Endothelial cell of umbilical vein (primary cell): Measurements from ENCODE around the gene MAT2A. TPM values are rescaled to one million over a fixed set of nuclear protein-coding genes. Genes with fewer than 3 reads are reported as not detected.

Experiments used
- BruUV-seq: library from RNA; stranded (reverse); fragments of 400-500 nt; replicated peaks from 2 replicates; lab custom pipeline; 2021; lab: Mats Ljungman, UMichigan
- CTCF ChIA-PET: fragments of 300-600, 350-600 bp; sonication (Branson Sonifier 250); formaldehyde crosslinking; loops from one replicate; lab custom pipeline; 2021; ENCODE audit warnings: antibody characterized with exemption, inconsistent platforms; lab: Charles Lee
- POLR2A ChIA-PET: fragments of 300-600, 350-600 bp; sonication (Branson Sonifier 250); formaldehyde crosslinking; loops from one replicate; lab custom pipeline; 2021; ENCODE audit warnings: antibody characterized with exemption, inconsistent platforms; lab: Charles Lee
- DNase-seq: peaks from one replicate; pipeline ENCODE4 v3.0.0-alpha.2; 2011; ENCODE audit warnings: low read depth, low spot score
- FAIRE-seq: peaks from 2 replicates; lab custom pipeline; 2011; peaks lifted over from hg19 to GRCh38; lab: Jason Lieb, UNC
- H2AFZ ChIP-seq: 2 replicates; pipeline ENCODE4 v1.6.0; 2012; ENCODE audit warnings: low read depth, low read length, control low read depth, inconsistent platforms
- H3K27ac ChIP-seq: 2 replicates; pipeline ENCODE4 v1.5.1; 2011; ENCODE audit warnings: low read depth, mild to moderate bottlenecking, control low read depth, low read length, moderate library complexity; ENCODE audit not compliant: insufficient read depth
- H3K27me3 ChIP-seq, 2 experiments: 2 replicates each; pipeline versions ENCODE4 v1.6.0 to v1.6.1; 2011; ENCODE audit warnings: low read length in 2 of 2, mixed read lengths in 1 of 2; ENCODE audit not compliant: control insufficient read depth in 2 of 2, insufficient read depth in 2 of 2
- H3K36me3 ChIP-seq, 2 experiments: 2 replicates in 1 of 2; 3 replicates in 1 of 2; pipeline ENCODE4 v1.5.1; 2011; ENCODE audit warnings: low read length in 2 of 2, mild to moderate bottlenecking in 1 of 2, moderate library complexity in 1 of 2; ENCODE audit not compliant: control insufficient read depth in 2 of 2, insufficient read depth in 2 of 2; ENCODE audit errors: extremely low read depth in 1 of 2
- H3K4me1 ChIP-seq: 3 replicates; pipeline ENCODE4 v1.5.1; 2011; ENCODE audit warnings: mild to moderate bottlenecking, low read length; ENCODE audit not compliant: control insufficient read depth, insufficient read depth; ENCODE audit errors: extremely low read depth
- H3K4me2 ChIP-seq: 2 replicates; pipeline ENCODE4 v1.6.1; 2011; ENCODE audit warnings: low read length, control low read depth, mixed read lengths; ENCODE audit not compliant: insufficient read depth
- H3K4me3 ChIP-seq, 3 experiments: fragments of 200-600 bp in 1 of 3; sonication (generic), shearing (Covaris generic) in 1 of 3; replicated peaks in 1 of 3; 2 replicates each; pipeline ENCODE4 v1.5.1; 2011 to 2016; ENCODE audit warnings: control low read depth in 3 of 3, low read length in 3 of 3, mild to moderate bottlenecking in 2 of 3, inconsistent platforms in 1 of 3, low read depth in 1 of 3, moderate library complexity in 1 of 3; ENCODE audit not compliant: insufficient read depth in 1 of 3
- H3K79me2 ChIP-seq: 2 replicates; pipeline ENCODE4 v1.6.0; 2012; ENCODE audit warnings: low read length, inconsistent platforms; ENCODE audit not compliant: control insufficient read depth, insufficient read depth
- H3K9ac ChIP-seq: replicated peaks from 2 replicates; pipeline ENCODE3; 2011; ENCODE audit warnings: low read length, control low read depth; ENCODE audit not compliant: insufficient read depth; ENCODE audit errors: extremely low read depth
- H3K9me1 ChIP-seq: replicated peaks from 3 replicates; pipeline ENCODE4 v1.6.0; 2011; ENCODE audit warnings: mild to moderate bottlenecking, low read length; ENCODE audit not compliant: control insufficient read depth, insufficient read depth; ENCODE audit errors: extremely low read depth
- H3K9me3 ChIP-seq: replicated peaks from 2 replicates; pipeline ENCODE4 v1.5.1; 2012; ENCODE audit warnings: low read length, inconsistent platforms; ENCODE audit not compliant: control insufficient read depth, insufficient read depth
- H4K20me1 ChIP-seq: replicated peaks from 2 replicates; pipeline ENCODE3; 2011; ENCODE audit warnings: mild to moderate bottlenecking, low read length; ENCODE audit not compliant: control insufficient read depth, insufficient read depth; ENCODE audit errors: extremely low read depth
- EZH2 ChIP-seq: IDR thresholded peaks from 2 replicates; pipeline ENCODE4 v1.6.1; 2012; ENCODE audit warnings: borderline replicate concordance, low read depth, mild to moderate bottlenecking, moderate library complexity, low read length, inconsistent platforms; ENCODE audit not compliant: severe bottlenecking
- FOS ChIP-seq: IDR thresholded peaks from 2 replicates; pipeline ENCODE4 v1.6.1; 2011; ENCODE audit warnings: mild to moderate bottlenecking, low read length, moderate library complexity, borderline replicate concordance; ENCODE audit not compliant: insufficient read depth
- GATA2 ChIP-seq: IDR thresholded peaks from 2 replicates; pipeline ENCODE4 v1.7.0; 2011; ENCODE audit warnings: low read depth, mild to moderate bottlenecking, moderate library complexity, mixed read lengths, low read length; ENCODE audit not compliant: insufficient read length, insufficient read depth
- JUN ChIP-seq: IDR thresholded peaks from 2 replicates; pipeline ENCODE4 v1.6.1; 2011; ENCODE audit warnings: borderline replicate concordance, low read depth; ENCODE audit not compliant: insufficient read length, insufficient read depth
- MYC ChIP-seq: IDR thresholded peaks from one replicate; pipeline ENCODE4 v1.6.1; 2011; ENCODE audit warnings: mild to moderate bottlenecking, low read depth, low read length
- POLR2A ChIP-seq: IDR thresholded peaks from 2 replicates; pipeline ENCODE4 v1.6.1; 2012; ENCODE audit warnings: low read depth, mild to moderate bottlenecking, control low read depth, low read length
- POLR2AphosphoS5 ChIP-seq: IDR thresholded peaks from 2 replicates; pipeline ENCODE4 v1.6.1; 2012; ENCODE audit warnings: low read depth, mild to moderate bottlenecking, control low read depth, low read length, moderate library complexity; ENCODE audit not compliant: insufficient read depth
- dilution Hi-C: fragments of 300-500 bp; cut with MboI; formaldehyde crosslinking; loops from one replicate; pipeline ENCODE4 v1.15.0; 2019; ENCODE audit warnings: low sequenced_read_pairs; ENCODE audit not compliant: extremely low pct_ligation_motif_present
- intact Hi-C: fragments of 100-400 bp; cut with micrococcal nuclease; formaldehyde crosslinking; loops from one replicate; pipeline ENCODE4 v1.10.0; 2022
- polyA plus RNA-seq, 4 experiments: library from polyadenylated mRNA; depleted of rRNA in 3 of 4; stranded (reverse) in 3 of 4; unstranded in 1 of 4; fragments of >200 nt; gene quantifications; 2 replicates each; pipeline versions ENCODE4 v1.2.1 to v1.2.3, GENCODE V29; 2011 to 2012; ENCODE audit warnings: missing spikeins in 1 of 4
- total RNA-seq: library from RNA; stranded (reverse); gene quantifications from 2 replicates; pipeline ENCODE4 v1.2.3, GENCODE V29; 2021
- TF ChIP-seq, protein P1 (sequence below): IDR thresholded peaks from 2 replicates; pipeline ENCODE4 v1.6.1; 2011; ENCODE audit not compliant: insufficient read depth, insufficient read length
- TF ChIP-seq, protein P2 (sequence below), 2 donors: IDR thresholded peaks; 1 replicate in 1 of 2; 2 replicates in 1 of 2; pipeline ENCODE4 v1.5.1; 2011; ENCODE audit warnings: low read length in 2 of 2, mild to moderate bottlenecking in 2 of 2, moderate library complexity in 2 of 2, control low read depth in 1 of 2, inconsistent platforms in 1 of 2, low read depth in 1 of 2; ENCODE audit not compliant: insufficient read depth in 1 of 2; ENCODE audit errors: extremely low read depth in 1 of 2

MAT2A gene
- total and polyA plus RNA-seq, 2 donors (not counting 3 experiments of a cell fraction or from before 2014, with no cell fraction given), result 172 to 257 TPM

DNA sequence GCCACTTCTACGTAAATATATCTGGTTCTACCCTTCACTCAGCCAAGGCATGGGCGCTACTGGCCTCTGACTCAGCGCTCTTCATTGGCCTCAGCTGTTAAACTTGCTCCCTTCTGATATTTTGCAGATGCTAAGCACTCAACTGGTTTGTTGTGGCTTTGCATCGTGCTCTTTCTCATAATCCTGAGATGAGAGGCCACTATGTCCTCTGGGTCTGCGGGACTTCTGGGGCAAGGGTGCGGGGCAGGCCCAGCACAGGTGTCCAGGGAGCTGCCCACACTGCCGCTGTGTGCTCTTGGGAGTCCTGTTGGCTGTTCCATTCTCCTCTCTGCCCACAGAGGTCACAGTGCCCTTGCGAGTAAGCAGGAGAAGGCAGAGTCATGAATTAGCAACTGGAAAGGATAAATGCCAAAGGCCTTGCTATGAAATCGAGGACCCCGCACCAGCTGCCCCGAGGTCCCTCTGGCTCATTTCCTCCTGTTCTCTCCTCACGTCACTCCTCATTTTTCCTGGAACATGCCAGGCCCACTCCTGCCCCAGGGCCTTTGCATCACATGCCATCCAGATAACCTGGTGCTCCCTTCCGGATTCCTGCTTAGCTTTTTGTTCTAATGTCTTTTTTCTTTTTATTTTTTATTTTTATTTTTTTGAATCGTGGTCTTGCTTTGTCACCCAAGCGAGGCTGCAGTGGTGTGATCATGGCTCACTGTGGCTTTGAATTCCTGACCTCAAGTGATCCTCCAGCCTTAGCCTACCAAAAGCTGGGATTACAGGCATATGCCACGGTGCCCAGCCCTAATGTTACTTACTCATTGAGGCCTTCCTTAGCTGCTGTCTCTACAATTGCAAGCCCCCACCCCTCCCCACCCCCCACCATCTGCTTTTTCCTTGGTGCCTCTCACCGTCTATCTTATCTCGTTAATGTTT lies 34.9 kb upstream of the MAT2A start:
- FAIRE-seq (peak; percentile 43), DNase-seq (peak; percentile 33)
- Histone ChIP-seq H3K9ac (no peak overlapping the region), H3K79me2 (no peaks in the 10 kb centered on the region), H3K27me3 (no peaks in the 10 kb centered on the region), H3K9me3 (no peaks in the 10 kb centered on the region), H2AFZ (no peak overlapping the region), H4K20me1 (no peaks in the 10 kb centered on the region), H3K9me1 (no peaks in the 10 kb centered on the region), H3K36me3 (no peaks in the 10 kb centered on the region), H3K4me2 (no peak overlapping the region), H3K27ac (peak overlapping the region; percentile 39), H3K4me3 (no peak overlapping the region), H3K4me1 (peaks cover 42% of the 10 kb centered on the region)
- ChIA-PET POLR2A (interaction anchor here (0.6 to 3.0 kb wide), 4 partner anchors 35 to 83 kb away, joined by 4 to 48 read pairs (median 6); partner anchors contain the start of gene MAT2A), CTCF (interaction anchor here (0.8 to 2.4 kb wide), 15 partner anchors 9 to 112 kb away, joined by 3 to 16 read pairs (median 3); partner anchors contain the start of genes MAT2A and USP39)
- no TSS peak for BruUV-seq
- dilution Hi-C loops, result no loop called here
- TF ChIP-seq GATA2, result peak; percentile 19
- peak; percentile 34 for TF ChIP-seq POLR2AphosphoS5
- TF ChIP-seq POLR2A, result no peak
- no peak for TF ChIP-seq JUN
- TF ChIP-seq EZH2, result no peak
- TF ChIP-seq, protein P1, sequence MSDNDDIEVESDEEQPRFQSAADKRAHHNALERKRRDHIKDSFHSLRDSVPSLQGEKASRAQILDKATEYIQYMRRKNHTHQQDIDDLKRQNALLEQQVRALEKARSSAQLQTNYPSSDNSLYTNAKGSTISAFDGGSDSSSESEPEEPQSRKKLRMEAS, result no peak
- TF ChIP-seq, protein P2, sequence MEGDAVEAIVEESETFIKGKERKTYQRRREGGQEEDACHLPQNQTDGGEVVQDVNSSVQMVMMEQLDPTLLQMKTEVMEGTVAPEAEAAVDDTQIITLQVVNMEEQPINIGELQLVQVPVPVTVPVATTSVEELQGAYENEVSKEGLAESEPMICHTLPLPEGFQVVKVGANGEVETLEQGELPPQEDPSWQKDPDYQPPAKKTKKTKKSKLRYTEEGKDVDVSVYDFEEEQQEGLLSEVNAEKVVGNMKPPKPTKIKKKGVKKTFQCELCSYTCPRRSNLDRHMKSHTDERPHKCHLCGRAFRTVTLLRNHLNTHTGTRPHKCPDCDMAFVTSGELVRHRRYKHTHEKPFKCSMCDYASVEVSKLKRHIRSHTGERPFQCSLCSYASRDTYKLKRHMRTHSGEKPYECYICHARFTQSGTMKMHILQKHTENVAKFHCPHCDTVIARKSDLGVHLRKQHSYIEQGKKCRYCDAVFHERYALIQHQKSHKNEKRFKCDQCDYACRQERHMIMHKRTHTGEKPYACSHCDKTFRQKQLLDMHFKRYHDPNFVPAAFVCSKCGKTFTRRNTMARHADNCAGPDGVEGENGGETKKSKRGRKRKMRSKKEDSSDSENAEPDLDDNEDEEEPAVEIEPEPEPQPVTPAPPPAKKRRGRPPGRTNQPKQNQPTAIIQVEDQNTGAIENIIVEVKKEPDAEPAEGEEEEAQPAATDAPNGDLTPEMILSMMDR (IDR thresholded peaks at IDR 0.05; ENCODE audit: extremely low read depth in 1 of 2, insufficient read depth in 1 of 2, low read depth in 1 of 2, low read length in 2 of 2), result no peak
- TF ChIP-seq MYC, result no peak
- TF ChIP-seq FOS, result peak; percentile 39
- intact Hi-C loops, result no loop called here
